Suprapubic skin (tissue), 4 donors: ENCODE measurements around the gene PLCL2. TPM values are rescaled to one million over a fixed set of nuclear protein-coding genes. Genes with fewer than 3 reads are reported as not detected.

Experiments
- DNase-seq, 2 donors: peaks; one replicate each; pipeline ENCODE4 v3.0.0-alpha.2; 2019; ENCODE audit warnings: low spot score in 2 of 2
- H3K27ac ChIP-seq: fragments of 200-600 bp; sonication (generic); one replicate; pipeline ENCODE4 v1.5.1; 2019
- H3K27me3 ChIP-seq: fragments of 200-600 bp; sonication (generic); one replicate; pipeline ENCODE4 v1.5.1; 2019
- H3K36me3 ChIP-seq: fragments of 200-600 bp; sonication (generic); one replicate; pipeline ENCODE4 v1.5.1; 2019
- H3K4me1 ChIP-seq: fragments of 200-600 bp; sonication (generic); one replicate; pipeline ENCODE4 v1.5.1; 2019
- H3K4me3 ChIP-seq: fragments of 200-600 bp; sonication (generic); one replicate; pipeline ENCODE4 v1.5.1; 2019; ENCODE audit warnings: mild to moderate bottlenecking
- H3K9me3 ChIP-seq: fragments of 200-600 bp; sonication (generic); one replicate; pipeline ENCODE4 v1.5.1; 2019
- CTCF ChIP-seq, 2 donors: fragments of 200-600 bp in 1 of 2; fragments of 450-650 bp in 1 of 2; sonication (generic) in 1 of 2; IDR thresholded peaks; one replicate each; pipeline ENCODE4 v1.5.1; 2016 to 2019; ENCODE audit warnings: antibody characterized with exemption in 2 of 2, mild to moderate bottlenecking in 1 of 2, moderate library complexity in 1 of 2
- EP300 ChIP-seq: sonication (generic); formaldehyde crosslinking; IDR thresholded peaks from one replicate; pipeline ENCODE4 v1.6.1; 2017; ENCODE audit warnings: antibody characterized with exemption
- POLR2A ChIP-seq, 2 donors: fragments of 450-650 bp; IDR thresholded peaks; one replicate each; pipeline ENCODE4 v1.6.1; 2017; ENCODE audit warnings: antibody characterized with exemption in 2 of 2, mild to moderate bottlenecking in 2 of 2, moderate library complexity in 2 of 2
- POLR2AphosphoS5 ChIP-seq, 3 donors: sonication (generic); formaldehyde crosslinking; IDR thresholded peaks; one replicate each; pipeline ENCODE4 v1.6.1; 2017; ENCODE audit warnings: antibody characterized with exemption in 3 of 3
- WGBS: methylation state at CpG from one replicate; pipeline ENCODE4 v1.1.5; 2018; 5-methylcytosine and 5-hydroxymethylcytosine counted together
- total RNA-seq, 4 donors: library from RNA; depleted of rRNA; stranded (reverse); fragments of >200 nt; gene quantifications; one replicate each; pipeline ENCODE4 v1.1.0, GENCODE V29; 2016

Gene PLCL2
- total RNA-seq, 4 donors from 2014 or later, result 1.5 to 4.2 (median 1.9) TPM

- Histone ChIP-seq H3K36me3 (no peaks in the 10 kb centered on the region), H3K9me3 (no peaks in the 10 kb centered on the region), H3K27ac (no peak overlapping the region), H3K4me1 (no peaks in the 10 kb centered on the region), H3K4me3 (no peak overlapping the region), H3K27me3 (no peaks in the 10 kb centered on the region)
- WGBS, result 31% methylated on average over 1 of the region's 1 CpG
- no peak for DNase-seq
- TF ChIP-seq CTCF (IDR thresholded peaks at IDR 0.05) (no peak), POLR2A (IDR thresholded peaks at IDR 0.05) (no peak), EP300 (no peak), POLR2AphosphoS5 (IDR thresholded peaks at IDR 0.05) (no peak)
These were observed 58.2 kb downstream of the PLCL2 start for GRCh38 chr3:16942955-16943354.

GRCh38 chr3:16943857-16944256 is 59.1 kb downstream of the PLCL2 start:
- H3K36me3 ChIP-seq, result no peaks in the 10 kb centered on the region
- H3K4me3 ChIP-seq, result no peak overlapping the region
- DNase-seq, result no peak
- no peaks in the 10 kb centered on the region for H3K4me1 ChIP-seq
- no peak overlapping the region for H3K27ac ChIP-seq
- no peaks in the 10 kb centered on the region for H3K9me3 ChIP-seq
- no peaks in the 10 kb centered on the region for H3K27me3 ChIP-seq
- no peak for TF ChIP-seq CTCF (IDR thresholded peaks at IDR 0.05)
- TF ChIP-seq POLR2AphosphoS5 (IDR thresholded peaks at IDR 0.05), result no peak
- TF ChIP-seq EP300, result no peak
- no peak for TF ChIP-seq POLR2A (IDR thresholded peaks at IDR 0.05)

- TF ChIP-seq POLR2AphosphoS5 (IDR thresholded peaks at IDR 0.05) (no peak), POLR2A (IDR thresholded peaks at IDR 0.05) (no peak), EP300 (no peak), CTCF (IDR thresholded peaks at IDR 0.05) (no peak)
- Histone ChIP-seq H3K27ac (no peak overlapping the region), H3K27me3 (no peaks in the 10 kb centered on the region), H3K4me1 (no peaks in the 10 kb centered on the region), H3K4me3 (no peak overlapping the region), H3K36me3 (no peaks in the 10 kb centered on the region), H3K9me3 (no peaks in the 10 kb centered on the region)
- DNase-seq, result no peak
- WGBS, result 93% methylated on average over 1 of the region's 1 CpG
These were observed 59.6 kb downstream of the PLCL2 start for GRCh38 chr3:16944356-16944755.

- no peaks in the 10 kb centered on the region for H3K27me3 ChIP-seq
- no peak for TF ChIP-seq EP300
- no peak for TF ChIP-seq CTCF (IDR thresholded peaks at IDR 0.05)
- TF ChIP-seq POLR2A (IDR thresholded peaks at IDR 0.05), result no peak
- no peak for TF ChIP-seq POLR2AphosphoS5 (IDR thresholded peaks at IDR 0.05)
- H3K27ac ChIP-seq, result no peak overlapping the region
- no peaks in the 10 kb centered on the region for H3K9me3 ChIP-seq
- H3K4me3 ChIP-seq, result no peak overlapping the region
- no peaks in the 10 kb centered on the region for H3K36me3 ChIP-seq
- no peak for DNase-seq
- no peaks in the 10 kb centered on the region for H3K4me1 ChIP-seq
These were observed 60.6 kb downstream of the PLCL2 start for GRCh38 chr3:16945330-16945729.

- no peak for DNase-seq
- H3K9me3 ChIP-seq, result no peaks in the 10 kb centered on the region
- TF ChIP-seq POLR2AphosphoS5 (IDR thresholded peaks at IDR 0.05) (no peak), CTCF (IDR thresholded peaks at IDR 0.05) (no peak), EP300 (no peak), POLR2A (IDR thresholded peaks at IDR 0.05) (no peak)
- H3K4me3 ChIP-seq, result no peak overlapping the region
- H3K27me3 ChIP-seq, result no peaks in the 10 kb centered on the region
- no peak overlapping the region for H3K27ac ChIP-seq
- 89% methylated on average over 2 of the region's 2 CpGs for WGBS
- no peaks in the 10 kb centered on the region for H3K36me3 ChIP-seq
- no peaks in the 10 kb centered on the region for H3K4me1 ChIP-seq
These were observed 65.5 kb downstream of the PLCL2 start for GRCh38 chr3:16950282-16950681.
